ENCODE results near the gene MAST1.

The MAST1 gene

DNA sequence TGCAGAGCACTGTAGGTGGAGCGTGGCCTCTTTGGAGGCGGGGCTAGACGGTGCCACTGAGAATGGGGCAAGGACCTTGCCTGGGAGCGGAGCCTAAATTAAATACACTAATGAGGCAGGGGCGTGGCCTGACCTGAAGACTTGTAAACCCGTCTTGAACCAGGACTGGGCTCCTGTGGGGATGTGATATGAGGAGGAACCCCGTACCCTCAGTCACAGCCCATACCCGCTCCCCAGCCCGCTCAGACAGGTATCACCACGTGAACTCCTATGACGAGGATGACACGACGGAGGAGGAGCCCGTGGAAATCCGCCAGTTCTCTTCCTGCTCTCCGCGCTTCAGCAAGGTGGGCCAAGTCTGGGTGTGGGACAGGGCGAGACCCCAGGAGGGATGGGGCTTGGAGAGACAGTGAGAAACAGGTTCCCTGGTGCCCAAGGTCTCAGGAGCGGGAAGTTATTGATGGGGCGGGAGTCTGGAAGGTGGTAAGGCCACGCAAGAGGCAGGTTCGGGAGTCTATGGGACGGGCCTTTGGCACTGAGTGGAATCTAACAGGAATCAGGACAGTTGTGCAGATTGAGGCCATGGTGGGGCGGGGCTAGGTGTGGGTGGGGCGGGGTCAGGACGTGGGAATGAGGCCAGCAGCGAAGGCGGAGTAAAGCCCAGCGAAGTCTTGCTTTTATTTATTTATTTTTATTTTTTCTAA lies 28.3 kb downstream of the MAST1 start:
- no peak overlapping the region for H3K4me3 ChIP-seq (ENCODE audit: control insufficient read depth, low read depth, low read length)
- TF ChIP-seq, protein P1, sequence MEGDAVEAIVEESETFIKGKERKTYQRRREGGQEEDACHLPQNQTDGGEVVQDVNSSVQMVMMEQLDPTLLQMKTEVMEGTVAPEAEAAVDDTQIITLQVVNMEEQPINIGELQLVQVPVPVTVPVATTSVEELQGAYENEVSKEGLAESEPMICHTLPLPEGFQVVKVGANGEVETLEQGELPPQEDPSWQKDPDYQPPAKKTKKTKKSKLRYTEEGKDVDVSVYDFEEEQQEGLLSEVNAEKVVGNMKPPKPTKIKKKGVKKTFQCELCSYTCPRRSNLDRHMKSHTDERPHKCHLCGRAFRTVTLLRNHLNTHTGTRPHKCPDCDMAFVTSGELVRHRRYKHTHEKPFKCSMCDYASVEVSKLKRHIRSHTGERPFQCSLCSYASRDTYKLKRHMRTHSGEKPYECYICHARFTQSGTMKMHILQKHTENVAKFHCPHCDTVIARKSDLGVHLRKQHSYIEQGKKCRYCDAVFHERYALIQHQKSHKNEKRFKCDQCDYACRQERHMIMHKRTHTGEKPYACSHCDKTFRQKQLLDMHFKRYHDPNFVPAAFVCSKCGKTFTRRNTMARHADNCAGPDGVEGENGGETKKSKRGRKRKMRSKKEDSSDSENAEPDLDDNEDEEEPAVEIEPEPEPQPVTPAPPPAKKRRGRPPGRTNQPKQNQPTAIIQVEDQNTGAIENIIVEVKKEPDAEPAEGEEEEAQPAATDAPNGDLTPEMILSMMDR (IDR thresholded peaks at IDR 0.05; ENCODE audit: control insufficient read depth, insufficient read depth, low read depth, low read length, missing control alignments) = no peak

DNA sequence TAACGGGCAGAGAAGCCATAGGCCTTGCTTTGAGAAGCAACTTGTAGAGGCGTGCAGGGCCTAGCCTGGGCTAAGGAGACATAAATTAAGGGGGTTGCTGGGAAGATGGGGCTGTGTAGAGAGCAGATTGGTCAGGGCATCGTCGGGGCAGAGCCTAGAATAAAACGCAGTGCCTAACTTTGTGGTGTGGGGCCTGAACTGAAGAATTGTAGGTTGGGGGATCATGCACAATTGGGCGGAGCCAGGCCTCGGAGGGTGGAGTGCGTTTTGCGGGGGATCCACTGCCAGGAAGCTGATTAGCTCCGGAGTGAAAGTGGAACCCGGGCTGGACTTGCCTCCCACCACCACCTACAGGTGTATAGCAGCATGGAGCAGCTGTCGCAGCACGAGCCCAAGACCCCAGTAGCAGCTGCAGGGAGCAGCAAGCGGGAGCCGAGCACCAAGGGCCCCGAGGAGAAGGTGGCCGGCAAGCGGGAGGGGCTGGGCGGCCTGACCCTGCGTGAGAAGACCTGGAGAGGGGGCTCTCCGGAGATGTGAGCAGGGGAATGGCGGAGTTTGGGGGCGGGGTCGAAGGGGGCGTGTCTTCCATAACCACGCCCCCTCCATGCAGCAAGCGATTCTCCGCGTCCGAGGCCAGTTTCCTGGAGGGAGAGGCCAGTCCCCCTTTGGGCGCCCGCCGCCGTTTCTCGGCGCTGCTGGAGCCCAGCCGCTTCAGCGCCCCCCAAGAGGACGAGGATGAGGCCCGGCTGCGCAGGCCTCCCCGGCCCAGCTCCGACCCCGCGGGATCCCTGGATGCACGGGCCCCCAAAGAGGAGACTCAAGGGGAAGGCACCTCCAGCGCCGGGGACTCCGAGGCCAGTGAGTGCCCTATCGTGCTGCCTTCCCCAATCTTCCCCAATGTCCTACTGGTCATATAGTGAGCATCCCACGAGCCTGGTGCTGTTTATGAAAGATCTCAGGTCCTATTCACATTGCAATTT lies 29.1 kb downstream of the MAST1 start:
- peak overlapping the region; percentile 38 for H3K4me3 ChIP-seq (ENCODE audit: control insufficient read depth, low read depth, low read length)
- TF ChIP-seq, protein P1 (IDR thresholded peaks at IDR 0.05; ENCODE audit: control insufficient read depth, insufficient read depth, low read depth, low read length, missing control alignments) = no peak
- no peak for DNase-seq (ENCODE audit: low read depth)

More for the DNA sequence above, 28.3 kb downstream of the MAST1 start:
- no peak for DNase-seq (ENCODE audit: low read depth)

DNA sequence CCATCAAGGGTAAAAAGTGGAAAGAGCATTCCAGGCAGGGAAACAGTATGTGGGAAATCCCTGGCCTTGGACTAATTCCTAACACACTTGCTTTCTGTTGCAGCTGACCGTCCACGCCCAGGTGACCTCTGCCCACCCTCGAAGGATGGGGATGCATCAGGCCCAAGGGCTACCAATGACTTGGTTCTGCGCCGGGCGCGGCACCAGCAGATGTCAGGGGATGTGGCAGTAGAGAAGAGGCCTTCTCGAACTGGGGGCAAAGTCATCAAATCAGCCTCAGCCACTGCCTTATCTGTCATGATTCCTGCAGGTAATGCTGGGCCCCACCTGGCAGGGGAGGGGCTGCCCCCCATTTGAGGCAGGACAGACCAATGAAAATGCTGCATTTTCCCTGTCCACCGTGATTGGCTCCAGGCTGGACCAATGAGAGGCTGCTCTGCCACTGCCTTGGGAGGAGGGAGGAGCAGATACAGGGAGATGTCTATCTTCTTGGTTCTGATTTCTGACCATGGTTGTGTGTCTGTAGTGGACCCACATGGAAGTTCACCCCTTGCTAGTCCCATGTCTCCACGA lies 30.3 kb downstream of the MAST1 start:
- H3K4me3 ChIP-seq (ENCODE audit: control insufficient read depth, low read depth, low read length) = no peak overlapping the region
- TF ChIP-seq, protein P1 (IDR thresholded peaks at IDR 0.05; ENCODE audit: control insufficient read depth, insufficient read depth, low read depth, low read length, missing control alignments) = no peak
- no peak for DNase-seq (ENCODE audit: low read depth)

GRCh38 chr19:12871681-12872080 lies 33.4 kb downstream of the MAST1 start:
- TF ChIP-seq, protein P1 (IDR thresholded peaks at IDR 0.05; ENCODE audit: control insufficient read depth, insufficient read depth, low read depth, low read length, missing control alignments) = no peak
- H3K4me3 ChIP-seq (ENCODE audit: control insufficient read depth, low read depth, low read length) = no peak overlapping the region
- no peak for DNase-seq (ENCODE audit: low read depth)

- DNase-seq (ENCODE audit: low read depth) = no peak
- TF ChIP-seq, protein P1 (IDR thresholded peaks at IDR 0.05; ENCODE audit: control insufficient read depth, insufficient read depth, low read depth, low read length, missing control alignments) = no peak
- H3K4me3 ChIP-seq (ENCODE audit: control insufficient read depth, low read depth, low read length) = no peak overlapping the region
Observed at GRCh38 chr19:12872255-12872654, 33.9 kb downstream of the MAST1 start.
